Measurements from ENCODE around the gene PGM5.

GRCh38 chr9:68548241-68548640 is 191.8 kb downstream of the PGM5 start:
- TF ChIP-seq POLR2A (IDR thresholded peaks at IDR 0.05) (no peak), CTCF (IDR thresholded peaks at IDR 0.05) (no peak)
